ENCODE data around the gene TNKS1BP1.
"Not testable (repeated sequence)": the region's sequence is repeated elsewhere in the genome, so short reads cannot be mapped to it uniquely, and the experiment has no call there.

TNKS1BP1 gene

GRCh38 chr11:57368106-57368844 is 43.5 kb upstream of the TNKS1BP1 start:
- Histone ChIP-seq H3K4me3 (ENCODE audit: low read depth, low read length) (no peak overlapping the region), H3K27ac (no peak overlapping the region), H3K27me3 (replicated peaks) (no peaks in the 10 kb centered on the region), H3K36me3 (replicated peaks) (no peaks in the 10 kb centered on the region)
- in situ Hi-C loops (cut with HindIII; ENCODE audit: low pct_ligation_motif_present, low sequenced_read_pairs), result no loop called here
- no peak for TF ChIP-seq CTCF (IDR thresholded peaks at IDR 0.05; ENCODE audit: low read depth, low read length, missing control alignments)
- DNase-seq, result no peak

- Histone ChIP-seq H3K36me3 (replicated peaks) (no peaks in the 10 kb centered on the region), H3K4me3 (ENCODE audit: low read depth, low read length) (no peak overlapping the region), H3K27ac (no peak overlapping the region), H3K27me3 (replicated peaks) (no peaks in the 10 kb centered on the region)
- TF ChIP-seq CTCF (IDR thresholded peaks at IDR 0.05; ENCODE audit: low read depth, low read length, missing control alignments), result no peak
- DNase-seq, result no peak
- in situ Hi-C loops (cut with HindIII; ENCODE audit: low pct_ligation_motif_present, low sequenced_read_pairs), result no loop called here
These were observed 40.3 kb upstream of the TNKS1BP1 start for GRCh38 chr11:57364851-57365660.

- DNase-seq, result no peak
- in situ Hi-C loops (cut with HindIII; ENCODE audit: low pct_ligation_motif_present, low sequenced_read_pairs), result no loop called here
- H3K27me3 ChIP-seq (replicated peaks), result no peaks in the 10 kb centered on the region
- no peak overlapping the region for H3K27ac ChIP-seq
- no peak for TF ChIP-seq CTCF (IDR thresholded peaks at IDR 0.05; ENCODE audit: low read depth, low read length, missing control alignments)
- no peak overlapping the region for H3K4me3 ChIP-seq (ENCODE audit: low read depth, low read length)
- no peaks in the 10 kb centered on the region for H3K36me3 ChIP-seq (replicated peaks)
These were observed 38.7 kb upstream of the TNKS1BP1 start for GRCh38 chr11:57363131-57364080.

GRCh38 chr11:57361926-57362325 is 37.2 kb upstream of the TNKS1BP1 start:
- H3K36me3 ChIP-seq (replicated peaks), result no peaks in the 10 kb centered on the region
- H3K4me3 ChIP-seq (ENCODE audit: low read depth, low read length), result no peak overlapping the region
- H3K27me3 ChIP-seq (replicated peaks), result no peaks in the 10 kb centered on the region
- DNase-seq, result no peak
- no peak overlapping the region for H3K27ac ChIP-seq
- in situ Hi-C loops (cut with HindIII; ENCODE audit: low pct_ligation_motif_present, low sequenced_read_pairs), result no loop called here
- TF ChIP-seq CTCF (IDR thresholded peaks at IDR 0.05; ENCODE audit: low read depth, low read length, missing control alignments), result no peak

- in situ Hi-C loops (cut with HindIII; ENCODE audit: low pct_ligation_motif_present, low sequenced_read_pairs), result not testable (repeated sequence)
These were observed 36.7 kb upstream of the TNKS1BP1 start for GRCh38 chr11:57361420-57361819.

More at GRCh38 chr11:57361420-57361819, 36.7 kb upstream of the TNKS1BP1 start:
- DNase-seq; H3K36me3 ChIP-seq (replicated peaks); H3K27ac ChIP-seq; H3K4me3 ChIP-seq (ENCODE audit: low read depth, low read length); H3K27me3 ChIP-seq (replicated peaks): not testable (repeated sequence)

All from brain microvascular endothelial cell (primary cell).